ENCODE results near the gene RNH1.
"Not testable (repeated sequence)": the region's sequence is repeated elsewhere in the genome, so short reads cannot be mapped to it uniquely, and the experiment has no call there.

RNH1 gene

DNA sequence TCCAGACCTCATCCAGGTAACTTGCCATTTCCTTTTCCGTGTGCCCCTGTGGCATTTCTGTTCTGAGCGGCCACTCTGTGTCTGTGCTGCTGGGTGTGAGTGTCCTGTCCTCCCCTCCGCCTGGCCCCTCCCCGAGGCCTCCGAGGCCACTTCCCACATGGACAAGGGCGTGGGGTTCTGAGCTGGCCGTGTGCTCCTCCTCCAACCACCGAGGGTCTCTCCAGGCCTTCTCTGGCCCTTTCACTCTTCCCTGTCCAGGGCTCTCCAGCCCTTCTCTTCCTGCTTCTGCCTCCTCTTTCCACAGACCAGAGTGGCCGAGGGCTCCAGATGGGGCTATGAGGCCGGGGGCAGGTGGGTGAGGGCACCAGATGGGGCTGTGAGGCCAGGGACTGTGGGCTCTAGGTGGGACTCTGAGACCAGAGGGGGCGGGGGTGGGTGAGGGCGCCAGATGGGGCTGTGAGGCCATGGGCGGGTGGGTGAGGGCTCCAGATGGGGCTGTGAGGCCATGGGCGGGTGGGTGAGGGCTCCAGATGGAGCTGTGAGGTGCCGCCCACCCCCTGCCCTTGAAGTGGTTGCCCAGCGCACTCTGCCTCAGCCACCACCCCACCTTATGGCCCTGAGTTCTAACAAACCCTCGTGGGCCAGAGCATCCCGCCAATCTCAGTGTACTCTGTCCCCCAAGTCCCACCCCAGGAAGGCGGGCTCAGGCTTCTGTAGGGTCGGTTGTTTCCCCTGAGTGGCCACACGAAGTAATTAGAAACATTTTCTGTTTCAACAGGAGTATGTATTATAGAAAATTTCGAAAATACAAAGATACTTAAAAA is 32.9 kb downstream of the RNH1 start:
- DNase-seq, result no peak

- no peak for DNase-seq
Measured at GRCh38 chr11:473415-473814, 33.6 kb downstream of the RNH1 start.

- no peak for DNase-seq
Measured at GRCh38 chr11:472816-473215, 34.2 kb downstream of the RNH1 start.

GRCh38 chr11:472272-472671 is 34.8 kb downstream of the RNH1 start:
- no peak for DNase-seq

- DNase-seq, result no peak
Measured at GRCh38 chr11:471468-472145, 35.4 kb downstream of the RNH1 start.

DNA sequence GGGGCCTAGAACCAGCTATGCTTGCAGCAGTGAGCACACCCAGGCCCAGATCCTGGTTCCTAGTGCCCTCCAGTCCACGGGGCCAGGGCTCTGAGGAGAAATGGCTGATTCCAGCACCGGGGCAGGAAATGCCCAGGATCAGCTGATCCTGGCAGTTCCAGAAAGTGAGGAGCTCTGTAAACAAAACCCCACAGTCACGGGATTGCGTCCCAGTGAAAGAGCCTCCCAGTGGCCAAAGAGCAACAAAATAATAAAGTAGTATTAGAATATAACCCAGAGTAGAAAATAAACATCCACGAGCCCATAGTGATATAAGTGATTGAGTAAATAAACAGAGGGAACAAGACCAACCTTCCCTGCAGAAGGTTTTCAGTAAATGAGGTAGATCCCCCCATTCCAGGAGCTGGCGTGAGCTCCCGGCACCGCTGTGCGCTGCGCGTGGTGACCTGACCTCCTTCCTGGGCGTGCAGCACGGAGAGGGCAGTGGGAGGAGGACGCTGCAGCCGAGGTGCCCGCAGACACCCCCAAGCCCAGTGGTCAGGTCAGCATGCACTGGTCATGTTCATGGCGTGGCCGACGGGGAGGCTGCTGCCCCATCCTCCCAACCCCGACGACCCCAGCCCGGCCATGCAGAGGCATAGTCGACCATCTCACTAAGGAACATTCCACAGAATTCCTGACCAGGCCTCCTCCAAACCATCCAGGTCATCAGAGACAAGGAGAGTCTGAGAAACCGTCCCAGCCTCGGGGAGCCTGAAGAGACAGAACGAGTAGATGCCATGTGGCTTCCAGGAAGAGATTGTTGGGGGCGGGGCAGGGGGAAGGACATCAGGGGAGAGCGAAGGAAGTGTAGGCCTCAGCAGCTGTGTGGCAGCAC is 37.1 kb downstream of the RNH1 start:
- DNase-seq, result no peak

GRCh38 chr11:469026-469683 is 37.9 kb downstream of the RNH1 start:
- DNase-seq, result not testable (repeated sequence)

GRCh38 chr11:468493-468892 is 38.5 kb downstream of the RNH1 start:
- DNase-seq, result no peak

GRCh38 chr11:468036-468435 is 39.0 kb downstream of the RNH1 start:
- no peak for DNase-seq

GRCh38 chr11:465896-466530 is 41.0 kb downstream of the RNH1 start:
- no peak for DNase-seq

DNA sequence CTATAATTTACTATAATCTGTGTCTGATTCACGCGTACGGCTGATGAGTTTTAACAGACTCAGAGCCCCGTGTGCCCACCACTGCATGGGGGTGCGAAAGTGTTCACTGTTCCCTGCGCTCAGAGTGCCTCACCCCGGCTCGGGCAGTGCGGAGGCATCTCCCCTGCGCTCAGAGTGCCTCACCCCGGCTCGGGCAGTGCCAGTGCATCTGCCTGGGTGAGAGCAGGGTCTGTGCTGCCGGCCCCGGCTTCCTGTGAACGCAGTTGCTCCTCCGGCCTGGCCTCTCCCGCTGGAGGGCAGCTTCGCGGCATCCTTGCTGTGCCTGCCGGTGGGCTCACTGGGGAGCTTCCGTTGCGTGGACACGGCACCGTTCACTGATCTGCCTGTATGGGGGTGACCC is 42.7 kb downstream of the RNH1 start:
- DNase-seq, result no peak

GRCh38 chr11:462107-462890 is 44.7 kb downstream of the RNH1 start:
- DNase-seq, result no peak

GRCh38 chr11:461626-462025 is 45.4 kb downstream of the RNH1 start:
- DNase-seq, result no peak

DNA sequence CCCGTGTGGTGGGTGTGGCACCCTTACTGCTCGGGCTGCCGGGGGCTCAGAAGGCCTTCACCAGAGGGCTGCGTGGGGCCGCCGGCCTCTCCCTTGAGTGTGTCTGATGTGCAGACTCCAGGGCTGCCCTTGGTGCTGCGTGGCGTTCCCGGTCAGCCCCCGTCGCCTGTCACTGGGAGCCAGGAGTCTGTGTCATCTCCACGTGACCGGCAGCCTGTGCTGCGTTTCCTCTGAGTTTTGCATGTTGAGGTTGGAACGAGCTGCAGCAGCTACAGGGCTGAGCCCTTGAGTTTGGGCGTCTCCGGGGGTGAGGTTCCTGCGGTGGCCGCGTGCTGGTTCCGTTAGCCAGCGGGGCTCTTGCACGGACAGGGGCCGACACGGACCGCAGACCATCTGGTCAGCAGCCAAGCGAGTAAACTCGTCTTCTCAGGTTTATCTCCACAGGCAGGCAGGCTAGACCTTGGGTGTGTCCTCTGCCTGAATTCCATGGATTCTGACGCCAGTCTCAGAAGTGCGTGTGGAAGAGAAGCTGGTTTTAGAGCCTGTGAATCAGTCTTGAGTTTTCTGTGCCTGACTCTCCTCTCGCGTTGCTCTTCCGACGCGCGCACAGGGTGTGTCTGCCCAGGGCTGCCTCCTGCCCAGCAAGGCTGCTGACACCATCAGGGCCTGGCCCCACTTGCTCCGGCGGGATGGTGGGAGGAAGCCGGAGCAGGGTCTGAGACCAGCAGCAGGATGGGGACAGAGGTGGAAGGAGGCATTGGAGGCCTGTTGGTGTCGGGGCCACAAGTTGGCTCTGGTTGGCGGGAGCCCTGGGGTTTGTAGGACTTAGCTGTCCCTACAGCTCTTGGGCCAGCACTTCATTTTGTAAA is 46.5 kb downstream of the RNH1 start:
- DNase-seq, result no peak

GRCh38 chr11:459511-460220 is 47.4 kb downstream of the RNH1 start:
- DNase-seq, result no peak

DNA sequence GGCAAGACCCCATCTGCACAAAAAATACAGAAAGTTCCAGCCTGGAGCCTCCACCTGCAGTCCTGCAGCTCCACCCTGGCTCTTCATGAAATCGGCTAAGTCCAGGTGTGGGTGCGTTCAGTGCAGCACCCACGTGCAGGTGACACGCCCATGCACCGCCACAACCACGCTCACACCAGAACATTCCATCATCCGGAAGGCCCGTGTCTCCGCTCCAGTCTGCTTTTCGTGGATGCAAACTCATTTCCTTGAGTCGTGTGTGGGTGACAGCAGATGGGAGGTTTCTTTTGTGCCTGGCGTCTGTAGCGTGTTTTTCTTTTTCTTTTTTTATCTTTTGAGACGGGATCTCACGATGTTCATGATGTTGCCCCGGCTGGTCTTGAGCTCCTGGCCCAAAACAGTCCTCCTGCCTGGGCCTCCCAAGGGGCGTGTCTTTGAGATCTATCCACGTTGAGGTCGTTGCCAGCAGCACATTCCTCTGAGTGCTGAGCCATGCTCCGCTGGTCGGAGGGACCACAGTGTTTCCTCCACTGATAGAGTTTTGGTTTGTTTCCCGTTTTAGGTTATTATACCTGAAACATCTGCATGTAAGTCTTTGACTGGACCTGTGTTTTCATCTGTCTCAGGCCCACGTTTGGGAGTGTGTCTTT is 49.8 kb downstream of the RNH1 start:
- DNase-seq, result no peak

GRCh38 chr11:456533-456932 is 50.5 kb downstream of the RNH1 start:
- DNase-seq, result no peak

DNA sequence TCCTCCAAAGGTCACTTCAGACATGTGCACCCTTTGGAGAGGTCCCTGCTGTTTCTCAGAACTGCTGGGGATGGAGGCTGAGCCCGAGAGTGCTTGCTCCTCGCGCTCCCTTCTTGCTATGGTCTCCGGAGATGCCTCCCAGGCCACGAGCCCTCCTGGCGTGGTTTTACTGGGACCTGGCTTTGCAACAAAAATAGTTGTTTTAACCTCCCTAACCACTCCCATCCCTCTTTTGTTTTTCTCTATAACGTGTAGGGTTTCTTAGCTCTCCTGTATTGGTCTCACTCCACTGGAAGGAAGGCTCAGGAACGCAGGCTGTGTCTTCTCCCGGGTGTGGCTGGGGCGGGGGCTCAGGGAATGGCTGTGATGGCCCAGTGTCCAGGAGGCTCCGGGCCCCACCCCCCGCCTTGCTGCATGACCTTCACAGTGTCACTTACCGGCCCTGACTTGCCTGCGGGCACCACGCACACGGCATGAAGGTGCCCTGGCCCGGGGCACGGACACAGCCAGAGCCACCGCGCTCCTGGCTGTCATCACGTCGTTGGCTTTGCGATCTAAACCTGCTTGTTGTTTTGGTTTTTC is 51.4 kb downstream of the RNH1 start:
- no peak for DNase-seq

All from NCI-H2081 (cell line).